Hepatocyte (in vitro differentiated cells): ENCODE data around the gene L3MBTL3.

ENCODE experiments used
- EZH2 ChIP-seq: fragments of 200-600 bp; sonication (generic); IDR thresholded peaks from 2 replicates; pipeline ENCODE4 v1.6.1; 2016; ENCODE audit warnings: antibody characterized with exemption, mild to moderate bottlenecking, borderline replicate concordance
- EZH2phosphoT487 ChIP-seq: fragments of 200-600 bp; sonication (generic); IDR thresholded peaks from one replicate; pipeline ENCODE4 v1.6.1; 2018; ENCODE audit warnings: antibody characterized with exemption, mild to moderate bottlenecking, low read depth, moderate library complexity; ENCODE audit not compliant: unreplicated experiment, severe bottlenecking
- TF ChIP-seq, protein P1 (sequence below): fragments of 200-600 bp; sonication (generic); IDR thresholded peaks from 2 replicates; pipeline ENCODE4 v1.5.1; 2016; ENCODE audit warnings: antibody characterized with exemption, mild to moderate bottlenecking; ENCODE audit not compliant: poor library complexity

DNA sequence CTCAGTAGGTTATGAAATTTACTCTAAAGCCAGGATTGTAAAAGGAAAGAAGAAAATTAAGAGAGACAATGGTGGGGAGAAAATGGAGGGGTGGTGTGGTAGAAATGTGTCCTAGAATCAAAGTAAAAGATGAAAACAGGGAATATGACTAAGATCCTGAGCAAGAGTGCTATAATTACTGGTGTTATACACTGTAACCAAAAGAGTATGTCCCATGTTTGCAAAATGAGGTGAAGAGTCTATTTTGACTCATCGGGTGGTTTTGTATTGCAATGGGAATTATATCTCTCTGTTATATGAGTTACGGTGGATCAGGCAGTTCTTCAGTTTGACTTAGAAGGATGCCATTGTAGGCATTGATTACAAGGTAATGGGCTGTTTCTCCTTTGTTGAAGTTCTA lies 8.5 kb downstream of the L3MBTL3 start:
- TF ChIP-seq, protein P1, sequence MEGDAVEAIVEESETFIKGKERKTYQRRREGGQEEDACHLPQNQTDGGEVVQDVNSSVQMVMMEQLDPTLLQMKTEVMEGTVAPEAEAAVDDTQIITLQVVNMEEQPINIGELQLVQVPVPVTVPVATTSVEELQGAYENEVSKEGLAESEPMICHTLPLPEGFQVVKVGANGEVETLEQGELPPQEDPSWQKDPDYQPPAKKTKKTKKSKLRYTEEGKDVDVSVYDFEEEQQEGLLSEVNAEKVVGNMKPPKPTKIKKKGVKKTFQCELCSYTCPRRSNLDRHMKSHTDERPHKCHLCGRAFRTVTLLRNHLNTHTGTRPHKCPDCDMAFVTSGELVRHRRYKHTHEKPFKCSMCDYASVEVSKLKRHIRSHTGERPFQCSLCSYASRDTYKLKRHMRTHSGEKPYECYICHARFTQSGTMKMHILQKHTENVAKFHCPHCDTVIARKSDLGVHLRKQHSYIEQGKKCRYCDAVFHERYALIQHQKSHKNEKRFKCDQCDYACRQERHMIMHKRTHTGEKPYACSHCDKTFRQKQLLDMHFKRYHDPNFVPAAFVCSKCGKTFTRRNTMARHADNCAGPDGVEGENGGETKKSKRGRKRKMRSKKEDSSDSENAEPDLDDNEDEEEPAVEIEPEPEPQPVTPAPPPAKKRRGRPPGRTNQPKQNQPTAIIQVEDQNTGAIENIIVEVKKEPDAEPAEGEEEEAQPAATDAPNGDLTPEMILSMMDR, result no peak
- TF ChIP-seq EZH2phosphoT487 (no peak), EZH2 (no peak)
